HS-5 (cell line): Measurements from ENCODE around the gene ELOVL1.

Experiments
- DNase-seq: peaks from one replicate; pipeline ENCODE4 v3.0.0-alpha.2; 2012; ENCODE audit warnings: low read depth

The ELOVL1 gene

DNA sequence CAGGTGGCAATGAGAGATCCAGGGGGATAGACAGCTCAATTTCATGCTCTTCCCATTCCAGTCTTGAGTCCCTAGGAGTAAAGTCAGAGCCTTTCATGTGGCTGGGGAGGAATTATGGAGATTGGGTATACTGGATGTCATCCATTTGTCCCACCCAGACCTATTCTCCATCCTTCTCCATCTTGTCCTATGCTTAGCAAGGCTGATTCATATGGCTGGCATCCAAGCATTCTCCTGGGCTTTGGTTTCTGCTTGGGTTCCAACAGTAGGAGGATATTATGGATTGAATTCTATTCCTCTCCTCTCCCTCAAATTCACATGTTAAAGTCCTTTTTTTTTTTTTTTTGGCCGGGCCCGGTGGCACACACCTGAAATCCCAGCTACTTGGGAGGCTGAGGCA is 12.9 kb downstream of the ELOVL1 start:
- no peak for DNase-seq

DNA sequence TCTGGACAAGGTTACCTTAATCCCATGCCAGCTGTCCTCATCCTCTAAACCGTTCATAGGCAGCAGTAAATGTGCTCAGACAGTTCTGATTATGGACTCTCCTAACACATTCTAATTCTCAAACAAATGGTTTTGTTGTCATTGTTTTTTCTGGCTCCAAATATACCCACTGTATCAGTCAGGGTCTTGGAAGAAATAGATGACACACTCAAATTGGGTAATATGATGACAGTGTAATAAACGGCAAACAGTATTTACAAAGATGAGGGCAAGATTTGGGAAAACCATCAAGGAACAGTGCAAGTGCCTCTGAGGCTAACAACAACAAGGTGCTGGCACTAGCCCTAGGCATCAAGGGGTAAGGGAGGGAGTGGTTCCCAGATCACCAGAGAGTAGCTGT is 13.3 kb downstream of the ELOVL1 start:
- DNase-seq: no peak

DNA sequence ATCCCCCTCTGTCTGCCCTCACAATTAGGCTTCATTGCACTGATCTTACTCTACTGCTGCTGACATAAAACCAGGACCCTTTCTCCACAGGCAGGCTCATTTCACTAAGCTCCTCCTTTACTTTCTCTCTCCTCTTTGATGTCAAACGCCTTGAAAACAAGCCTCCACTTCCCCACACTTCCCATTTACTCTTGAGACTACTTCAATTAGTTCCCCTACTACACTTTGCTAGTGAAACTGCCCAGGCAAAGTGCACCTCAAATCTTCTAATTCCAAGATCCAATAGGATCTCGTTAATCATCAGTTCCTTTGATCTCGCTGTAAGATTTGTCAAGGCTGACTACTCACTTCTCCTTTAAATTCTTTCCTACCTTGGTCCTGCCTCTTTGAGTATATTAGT is 14.9 kb downstream of the ELOVL1 start:
- DNase-seq: no peak

DNA sequence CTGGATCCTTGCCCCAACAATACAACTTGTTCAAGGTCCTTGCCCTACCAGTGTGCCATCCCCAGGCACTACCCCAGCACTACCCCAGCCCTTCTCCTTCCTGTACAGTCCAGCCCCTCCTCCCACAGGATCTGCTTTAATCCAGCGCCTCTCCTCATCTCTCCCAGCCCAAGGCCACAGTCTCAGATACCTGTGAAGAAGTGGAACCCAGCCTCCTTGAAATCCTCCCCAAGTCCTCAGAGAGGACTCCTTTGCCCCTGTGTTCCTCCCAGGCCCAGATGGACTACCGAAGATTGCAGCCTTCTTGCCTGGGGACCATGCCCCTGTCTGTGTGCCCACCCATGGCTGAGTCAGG is 15.5 kb downstream of the ELOVL1 start:
- no peak for DNase-seq

DNA sequence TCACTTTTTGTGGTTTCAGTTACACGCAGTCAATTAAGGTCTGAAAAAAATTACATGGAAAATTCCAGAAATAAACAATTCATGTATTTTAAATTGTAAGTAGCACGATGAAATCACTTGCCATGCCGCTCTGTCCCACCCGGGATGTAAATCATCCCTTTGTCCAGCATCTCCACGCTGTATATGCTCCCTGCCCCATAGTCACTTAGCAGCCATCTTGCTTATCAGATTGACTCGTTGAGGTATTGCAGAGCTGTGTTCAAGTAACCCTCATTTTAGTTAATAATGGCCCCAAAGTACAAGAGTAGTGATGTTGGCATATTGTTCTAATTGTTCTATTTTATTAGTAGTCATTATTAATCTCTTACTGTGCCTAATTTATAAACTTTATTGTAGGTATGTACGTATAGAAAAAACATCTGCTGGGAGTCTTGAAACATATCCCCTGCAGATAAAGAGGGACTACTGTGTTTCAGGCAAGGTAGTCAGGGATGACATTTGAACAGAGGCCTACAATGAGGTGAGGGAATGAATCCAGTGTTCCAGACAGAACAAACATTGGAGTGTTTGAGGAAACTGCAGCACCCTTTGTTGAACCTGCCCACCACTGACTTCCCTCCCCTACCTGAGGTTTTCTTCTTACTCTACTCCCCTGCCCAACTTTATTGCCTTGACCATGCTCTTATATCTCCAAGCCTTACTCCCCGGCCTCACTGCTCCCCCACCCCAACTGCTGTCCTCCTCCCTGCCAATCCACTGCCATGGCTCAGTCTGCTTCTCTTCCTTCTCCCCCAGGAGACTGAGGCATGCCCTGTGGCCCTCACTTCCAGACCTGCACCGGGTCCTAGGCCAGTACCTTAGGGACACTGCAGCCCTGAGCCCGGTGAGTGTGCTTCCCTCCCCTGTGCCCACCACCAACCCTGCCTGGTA is 16.1 kb downstream of the ELOVL1 start:
- DNase-seq: no peak

DNA sequence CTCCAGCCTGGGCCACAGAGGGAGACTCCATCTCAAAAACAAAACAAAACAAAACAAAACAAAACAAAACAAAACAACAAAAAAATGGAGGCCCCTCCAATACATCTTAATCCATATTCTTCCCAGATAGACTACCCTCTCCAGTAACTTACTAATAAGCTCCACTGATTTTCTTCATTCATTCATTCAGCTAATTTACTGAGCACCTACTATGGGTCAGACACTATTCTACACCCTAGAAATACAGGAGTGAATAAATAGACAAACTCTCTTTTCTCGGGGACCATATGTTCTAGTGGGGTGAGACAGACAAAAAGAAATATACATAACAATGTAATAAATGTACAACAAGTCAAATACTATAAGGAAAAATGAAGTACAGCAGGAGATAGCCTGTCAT is 16.8 kb downstream of the ELOVL1 start:
- DNase-seq: no peak

DNA sequence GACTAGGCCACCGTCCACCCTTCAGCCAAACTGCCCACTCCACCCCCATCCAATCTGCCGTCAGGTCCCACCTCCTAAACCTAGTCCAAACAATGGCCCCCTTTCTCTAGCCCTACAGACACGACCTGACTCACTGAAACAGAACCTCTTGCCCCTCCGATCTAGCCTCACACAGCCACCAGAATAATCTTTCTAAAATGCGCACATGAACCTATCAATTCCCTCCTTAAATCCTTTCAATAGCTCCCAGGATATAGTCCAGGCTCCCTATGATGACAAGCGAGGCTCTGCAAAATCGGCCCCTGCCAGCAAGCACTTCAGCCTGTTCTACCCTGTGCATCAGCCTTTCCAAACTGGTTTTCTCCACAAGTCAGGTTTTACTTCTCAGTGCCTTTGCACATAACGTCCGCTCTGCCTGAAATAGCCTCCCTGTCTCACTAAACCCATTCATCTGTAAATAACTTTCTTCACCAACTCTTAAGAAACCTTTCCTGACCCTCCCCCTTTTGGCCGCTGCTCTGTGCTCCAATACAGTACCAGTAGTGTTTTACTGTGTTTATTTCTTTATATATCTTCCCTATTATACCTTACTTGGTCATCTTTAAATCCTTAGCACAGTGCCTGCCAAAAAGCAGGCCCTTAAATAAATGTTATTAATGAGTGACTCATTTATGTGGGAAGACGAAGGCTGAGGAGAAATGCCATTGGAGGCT is 18.1 kb downstream of the ELOVL1 start:
- DNase-seq: no peak

DNA sequence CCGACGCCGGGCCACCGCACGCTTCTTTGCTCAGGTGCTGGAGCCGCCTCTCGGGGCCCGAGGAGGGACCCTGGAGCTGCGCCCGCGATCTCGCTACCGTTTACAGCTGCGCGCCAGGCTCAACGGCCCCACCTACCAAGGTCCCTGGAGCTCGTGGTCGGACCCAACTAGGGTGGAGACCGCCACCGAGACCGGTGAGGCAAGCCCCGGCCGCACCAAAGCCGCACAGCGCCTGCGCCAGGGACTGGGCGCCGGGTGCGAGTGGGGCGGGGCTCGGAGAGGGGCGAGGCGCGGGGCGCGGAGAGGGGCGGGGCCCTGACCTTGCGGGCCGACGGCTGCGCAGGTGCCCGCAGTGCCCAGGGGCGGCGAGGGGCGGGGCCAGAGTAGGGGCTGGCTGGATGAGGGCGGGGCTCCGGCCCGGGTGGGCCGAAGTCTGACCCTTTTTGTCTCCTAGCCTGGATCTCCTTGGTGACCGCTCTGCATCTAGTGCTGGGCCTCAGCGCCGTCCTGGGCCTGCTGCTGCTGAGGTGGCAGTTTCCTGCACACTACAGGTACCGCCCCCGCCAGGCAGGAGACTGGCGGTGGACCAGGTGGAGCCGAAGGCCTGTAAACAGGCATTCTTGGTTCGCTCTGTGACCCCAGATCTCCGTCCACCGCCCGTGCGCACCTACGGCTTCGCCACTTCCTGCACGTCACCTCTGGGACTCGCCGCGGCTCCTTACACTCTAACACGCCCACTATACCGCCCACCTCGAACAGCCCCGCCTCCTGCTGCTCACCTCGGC is 18.8 kb downstream of the ELOVL1 start:
- DNase-seq: no peak

DNA sequence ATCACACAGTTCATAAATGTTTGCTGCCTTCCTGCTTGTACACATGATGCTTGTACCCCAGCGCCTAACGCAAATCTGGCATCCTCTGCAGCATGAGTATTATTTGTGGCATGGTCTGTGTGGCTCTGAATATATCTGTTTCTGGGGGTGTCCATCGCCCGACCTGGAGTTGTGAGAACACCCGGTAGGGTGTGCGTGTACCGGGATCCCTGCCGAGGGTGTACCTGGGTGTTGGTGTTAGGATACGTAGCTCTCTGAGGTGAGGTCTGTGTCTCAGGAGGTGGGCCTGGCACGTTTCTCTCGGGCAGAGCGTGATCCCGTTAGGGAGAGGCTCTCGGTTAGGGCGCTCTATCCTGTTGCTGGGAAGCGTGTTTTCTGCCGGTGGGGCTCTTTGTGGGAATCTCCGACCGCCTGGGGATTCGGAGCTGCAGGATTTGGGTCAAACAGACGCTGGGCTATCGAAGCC is 19.4 kb downstream of the ELOVL1 start:
- DNase-seq: no peak

DNA sequence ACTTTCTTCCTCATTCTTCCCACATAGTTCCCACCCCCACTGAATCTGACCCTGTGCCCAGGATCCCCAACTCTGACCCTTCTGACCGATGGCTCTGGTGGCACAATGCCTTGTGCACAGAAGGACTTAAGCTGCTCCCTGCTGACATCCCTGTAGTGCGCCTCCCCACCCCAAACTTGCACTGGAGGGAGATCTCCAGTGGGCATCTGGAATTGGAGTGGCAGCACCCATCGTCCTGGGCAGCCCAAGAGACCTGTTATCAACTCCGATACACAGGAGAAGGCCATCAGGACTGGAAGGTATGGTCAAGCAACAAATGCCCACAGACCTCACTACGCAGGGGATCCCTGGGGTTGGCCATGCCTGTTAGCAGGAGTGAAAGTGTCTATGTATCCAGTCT is 21.2 kb downstream of the ELOVL1 start:
- DNase-seq: no peak

DNA sequence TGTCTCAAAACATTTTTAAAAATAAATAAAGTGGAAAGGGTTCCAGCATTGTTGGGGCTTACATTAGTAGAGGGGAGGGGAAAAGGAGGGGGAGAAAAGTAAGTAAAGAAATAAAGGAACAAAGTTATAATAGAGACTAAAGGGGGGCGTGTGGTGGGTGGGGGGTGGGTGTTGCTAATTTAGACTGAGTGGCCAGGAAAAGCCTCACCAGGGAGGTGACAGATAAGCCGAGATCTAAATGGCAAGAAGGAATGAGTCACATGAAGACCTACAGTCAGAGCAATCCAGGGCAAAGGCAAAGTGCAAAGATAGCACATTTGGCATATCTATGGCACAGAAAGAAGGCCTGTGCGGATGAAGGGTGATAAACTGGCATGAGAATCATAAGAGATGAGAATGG is 22.7 kb downstream of the ELOVL1 start:
- DNase-seq: no peak

DNA sequence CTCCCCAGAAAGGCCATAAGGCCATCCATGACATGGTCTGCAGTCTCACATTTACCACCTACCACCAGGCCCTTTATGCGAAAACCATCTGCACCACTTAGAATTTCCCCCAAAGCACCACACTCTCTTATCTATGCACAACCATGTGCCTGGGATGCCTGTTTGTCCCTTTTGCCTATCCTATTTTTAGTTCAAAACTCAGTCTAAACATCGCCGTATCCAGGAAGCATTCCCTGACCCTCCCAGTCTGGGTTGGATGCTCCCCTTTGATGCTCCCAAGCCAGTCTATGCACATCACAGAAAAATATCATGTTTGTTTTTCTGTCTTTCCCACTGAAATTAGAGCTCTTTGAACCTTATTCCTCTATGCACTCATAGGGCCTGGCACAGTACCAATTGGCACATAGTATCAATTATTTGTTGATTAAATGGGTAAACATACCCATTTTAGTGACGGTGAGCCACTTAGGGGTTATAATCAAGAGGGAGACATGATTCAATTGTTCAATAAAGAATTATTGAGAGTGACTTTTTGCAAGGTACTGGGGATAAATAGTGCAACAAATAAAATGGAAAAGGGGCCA is 23.5 kb downstream of the ELOVL1 start:
- DNase-seq: no peak

DNA sequence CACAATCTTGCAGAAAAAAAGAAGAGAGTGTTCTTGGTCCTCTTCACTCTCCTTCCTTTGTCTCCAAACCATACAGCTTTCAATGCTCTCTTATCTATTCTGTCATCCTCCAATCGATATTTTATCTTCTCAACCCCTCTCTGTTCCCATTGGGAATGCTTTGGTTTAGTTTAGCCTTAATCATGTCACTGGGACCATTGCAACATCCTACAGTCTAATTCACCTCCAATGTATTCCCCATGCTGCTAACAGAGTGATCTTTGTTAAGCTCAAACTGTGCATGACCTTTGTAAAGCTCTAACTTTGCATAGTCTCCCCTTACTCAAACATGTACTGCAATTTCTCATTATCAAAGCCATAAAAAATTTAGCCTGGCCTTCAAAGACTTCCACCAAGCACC is 27.3 kb downstream of the ELOVL1 start:
- no peak for DNase-seq

DNA sequence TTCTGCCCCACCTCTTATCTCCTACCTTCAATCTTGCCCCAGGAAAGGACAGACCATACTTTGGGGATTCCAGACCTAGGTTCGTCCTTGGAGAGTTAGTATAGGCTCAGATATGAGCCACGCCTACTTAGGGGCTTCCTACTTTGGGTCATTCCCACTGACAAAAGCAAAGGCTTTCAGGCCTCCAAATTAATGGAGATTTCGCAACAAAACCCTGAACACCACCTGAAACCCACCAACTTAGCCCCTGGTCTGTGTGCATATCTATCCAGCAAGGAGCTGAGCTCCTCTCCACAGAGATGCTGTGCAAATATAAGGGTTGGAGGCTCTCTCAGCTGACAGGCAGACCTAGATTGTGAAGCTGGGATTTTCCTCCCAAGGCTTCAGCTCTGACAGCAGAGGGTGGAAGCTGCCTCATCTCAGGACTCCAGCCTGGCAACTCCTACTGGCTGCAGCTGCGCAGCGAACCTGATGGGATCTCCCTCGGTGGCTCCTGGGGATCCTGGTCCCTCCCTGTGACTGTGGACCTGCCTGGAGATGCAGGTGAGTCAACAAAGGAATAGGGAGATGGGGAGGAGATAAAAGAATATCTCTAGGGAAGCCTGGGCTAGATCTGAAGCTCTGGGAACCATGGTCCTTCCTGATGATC is 28.1 kb downstream of the ELOVL1 start:
- no peak for DNase-seq

DNA sequence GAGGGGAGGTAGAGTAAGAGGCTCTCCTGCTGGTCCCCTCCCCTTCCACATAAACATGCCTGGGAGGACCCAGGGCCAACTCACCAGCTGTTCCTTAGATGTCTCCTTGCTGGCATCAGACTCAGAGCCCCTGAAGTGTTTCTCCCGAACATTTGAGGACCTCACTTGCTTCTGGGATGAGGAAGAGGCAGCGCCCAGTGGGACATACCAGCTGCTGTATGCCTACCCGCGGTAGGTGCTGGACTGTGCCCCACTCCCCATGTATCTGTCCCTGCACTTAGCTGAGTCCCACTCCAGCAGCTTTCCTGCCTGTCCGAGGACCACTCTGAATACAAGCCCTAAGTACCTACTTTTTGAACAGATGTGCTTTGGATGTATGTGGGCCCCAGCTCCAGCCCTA is 29.8 kb downstream of the ELOVL1 start:
- DNase-seq: no peak

DNA sequence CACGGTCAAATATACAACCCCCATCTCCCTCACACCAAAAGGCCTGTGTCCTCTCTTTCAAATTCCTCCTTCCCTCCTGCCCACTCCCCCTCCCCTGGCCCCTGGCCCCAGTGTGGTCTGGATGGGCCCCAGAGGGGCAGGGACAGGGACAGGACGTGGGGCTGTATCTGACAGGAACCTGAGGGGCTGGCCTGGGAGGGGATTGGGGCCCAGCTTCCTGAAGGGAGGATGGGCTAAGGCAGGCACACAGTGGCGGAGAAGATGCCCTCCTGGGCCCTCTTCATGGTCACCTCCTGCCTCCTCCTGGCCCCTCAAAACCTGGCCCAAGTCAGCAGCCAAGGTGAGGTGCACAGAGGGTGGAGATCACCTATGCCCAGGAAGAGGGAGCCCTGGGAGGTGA is 30.2 kb downstream of the ELOVL1 start, which contains the start of gene MPL:
Gene MPL, plus strand, starts transcription at position 231 of the 400 bp plus-strand sequence. Its CDS starts 31 bp downstream, at position 262.
- no peak for DNase-seq

DNA sequence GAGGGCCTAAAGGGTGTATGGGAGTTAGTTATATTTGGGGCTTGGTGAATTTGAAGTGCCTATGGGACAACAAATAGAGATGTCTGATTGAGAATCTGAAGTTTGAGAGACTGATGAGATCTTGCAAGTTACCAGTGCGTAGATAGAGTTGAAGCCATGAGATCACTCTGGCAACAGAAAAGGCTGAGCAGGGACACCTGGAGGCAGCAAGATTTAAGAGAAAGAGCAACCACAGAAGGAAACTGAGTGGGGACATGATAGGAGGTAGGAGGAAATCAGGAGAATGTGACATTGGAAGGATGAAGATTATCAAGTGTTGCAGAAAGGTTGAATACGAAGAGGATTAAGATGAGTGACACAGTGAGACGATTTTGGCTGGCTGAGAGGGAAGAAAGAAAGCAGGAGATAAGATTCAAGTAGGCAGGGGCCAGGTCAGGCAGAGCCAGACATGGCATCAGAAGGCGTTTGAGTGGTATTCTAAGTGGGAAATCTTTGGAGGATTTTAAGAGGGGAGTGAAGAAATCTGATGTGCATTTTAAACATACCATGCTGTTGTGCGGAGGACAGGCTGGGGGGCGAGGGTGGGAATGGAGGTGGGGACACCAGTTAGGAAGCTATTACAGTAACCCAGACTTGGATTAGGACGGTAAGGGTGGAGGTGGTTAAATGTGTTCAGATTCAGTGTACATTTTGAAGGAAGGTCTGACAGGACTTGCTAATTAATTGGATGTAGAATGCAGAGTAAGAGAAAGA is 33.2 kb downstream of the ELOVL1 start:
- DNase-seq: no peak

DNA sequence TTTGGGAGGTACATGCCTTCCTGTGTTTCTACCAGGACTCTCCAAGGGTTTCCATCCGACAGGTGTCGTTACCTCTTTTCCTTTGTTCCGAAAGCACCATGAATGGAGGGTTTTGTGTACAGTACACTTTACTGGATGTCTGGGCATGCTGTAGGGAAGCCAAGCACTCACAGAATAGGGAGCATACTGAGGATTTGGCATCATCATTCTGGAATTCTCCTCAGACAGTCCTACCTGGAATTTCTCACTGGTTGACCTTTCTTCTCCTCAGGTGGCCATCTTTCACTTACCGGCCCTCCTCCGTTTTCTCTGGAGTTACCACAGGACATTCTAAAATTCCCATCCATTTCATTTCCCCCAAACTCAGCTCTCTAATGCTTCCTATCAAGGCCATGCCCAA is 36.1 kb downstream of the ELOVL1 start:
- no peak for DNase-seq

DNA sequence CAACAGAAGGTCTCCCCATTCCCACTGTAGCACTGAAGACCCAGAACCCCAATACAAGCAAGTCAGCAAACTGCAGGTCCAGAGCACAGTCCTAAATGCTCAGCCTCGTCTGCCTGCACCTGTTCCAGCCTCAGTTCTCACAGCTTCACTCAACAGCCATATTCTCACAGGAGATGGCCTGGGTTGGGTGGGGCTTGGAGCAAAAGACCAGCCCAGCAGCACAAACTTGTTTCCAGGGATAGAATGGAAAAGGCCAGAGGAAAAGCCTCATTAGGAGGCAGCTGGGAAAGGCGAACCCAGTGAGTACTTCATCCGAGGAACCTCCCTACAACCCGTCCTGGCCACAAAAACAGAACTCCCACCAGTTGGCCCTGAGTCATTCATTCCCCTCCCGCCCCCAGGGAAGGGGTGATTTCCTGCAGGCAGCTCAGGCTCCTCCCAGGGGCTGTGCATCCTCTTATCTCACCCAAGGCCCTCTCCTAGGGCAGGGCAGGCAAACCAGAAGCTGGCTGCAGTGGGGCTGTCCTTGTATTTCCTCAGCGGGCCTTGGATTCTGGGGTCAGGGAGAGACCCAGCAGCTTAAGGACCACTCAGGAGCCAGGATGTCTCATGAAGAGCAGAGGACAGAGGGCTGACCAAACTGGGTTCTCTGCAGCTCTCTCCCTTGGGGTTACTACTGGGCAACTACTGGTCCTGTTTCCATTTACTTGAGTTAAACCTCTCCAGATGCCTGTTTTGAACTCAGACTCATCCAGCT is 37.6 kb downstream of the ELOVL1 start:
- DNase-seq: peak; percentile 58
